Glutamatergic neuron (in vitro differentiated cells): ENCODE measurements around the gene SLC2A6. TPM values are rescaled to one million over a fixed set of nuclear protein-coding genes. Genes with fewer than 3 reads are reported as not detected.
A peak's percentile ranks its signal among the peaks of the same experiment; 100 is the strongest.

Experiments used
- DNase-seq: peaks from one replicate; pipeline ENCODE4 v3.0.0; 2022
- H3K27ac Mint-ChIP-seq: one replicate; pipeline ENCODE4 v1.8.0; 2020; ENCODE audit warnings: mild to moderate bottlenecking, mixed read lengths, inconsistent platforms; ENCODE audit not compliant: unreplicated experiment
- H3K27me3 Mint-ChIP-seq: one replicate; pipeline ENCODE4 v1.8.0; 2020; ENCODE audit warnings: mild to moderate bottlenecking, moderate library complexity, mixed read lengths, inconsistent platforms; ENCODE audit not compliant: unreplicated experiment
- H3K36me3 Mint-ChIP-seq: one replicate; pipeline ENCODE4 v1.8.0; 2020; ENCODE audit warnings: mild to moderate bottlenecking, mixed read lengths, inconsistent platforms; ENCODE audit not compliant: unreplicated experiment
- H3K4me1 Mint-ChIP-seq: one replicate; pipeline ENCODE4 v1.8.0; 2020; ENCODE audit warnings: mild to moderate bottlenecking, low read depth, mixed read lengths, inconsistent platforms; ENCODE audit not compliant: unreplicated experiment
- H3K4me3 Mint-ChIP-seq: one replicate; pipeline ENCODE4 v1.8.0; 2020; ENCODE audit warnings: mild to moderate bottlenecking, mixed read lengths, inconsistent platforms; ENCODE audit not compliant: unreplicated experiment
- H3K9me3 Mint-ChIP-seq: one replicate; pipeline ENCODE4 v1.8.0; 2020; ENCODE audit warnings: mild to moderate bottlenecking, moderate library complexity, mixed read lengths, inconsistent platforms; ENCODE audit not compliant: unreplicated experiment
- CTCF ChIP-seq: fragments of 200-600 bp; sonication (generic); IDR thresholded peaks from one replicate; pipeline ENCODE4 v1.5.0; 2021; ENCODE audit not compliant: partially characterized antibody, unreplicated experiment
- total RNA-seq: library from RNA; stranded (reverse); fragmentation: NEBNext Ultra II Directional; extraction: Animal tissue kit (Norgen Biotek cat#: 25700); gene quantifications from one replicate; pipeline ENCODE4 v1.2.1, GENCODE V29; 2021; ENCODE audit not compliant: unreplicated experiment

The SLC2A6 gene
- total RNA-seq, 1 donor from 2014 or later: 104 TPM

- Mint-ChIP-seq H3K36me3 (peaks cover 6% of the 10 kb centered on the region), H3K4me1 (peaks cover 33% of the 10 kb centered on the region), H3K9me3 (peaks cover 8% of the 10 kb centered on the region), H3K27me3 (peaks cover 9% of the 10 kb centered on the region), H3K27ac (no peak overlapping the region), H3K4me3 (no peak overlapping the region)
- no peak for DNase-seq
- TF ChIP-seq CTCF: no peak
Observed at GRCh38 chr9:133525677-133526076, 46.8 kb upstream of the SLC2A6 start.

GRCh38 chr9:133524679-133525228 lies 45.9 kb upstream of the SLC2A6 start, which contains the start of gene MYMK:
Gene MYMK (minus strand): TSS chr9:133524959. CDS start chr9:133524844, 115 bp downstream.
- Mint-ChIP-seq H3K4me1 (peaks cover 33% of the 10 kb centered on the region), H3K27me3 (peaks cover 9% of the 10 kb centered on the region), H3K4me3 (peak within 1 kb of the TSS; percentile 0), H3K9me3 (peaks cover 8% of the 10 kb centered on the region), H3K36me3 (peaks cover 6% of the 10 kb centered on the region), H3K27ac (no peak within 1 kb of the TSS)
- no peak for TF ChIP-seq CTCF
- no peak for DNase-seq

GRCh38 chr9:133524146-133524545 lies 45.2 kb upstream of the SLC2A6 start:
- H3K27ac Mint-ChIP-seq: no peak overlapping the region

GRCh38 chr9:133523106-133523505 lies 44.2 kb upstream of the SLC2A6 start:
- Mint-ChIP-seq H3K9me3 (peaks cover 8% of the 10 kb centered on the region), H3K4me1 (peaks cover 34% of the 10 kb centered on the region), H3K27ac (no peak overlapping the region), H3K36me3 (peaks cover 6% of the 10 kb centered on the region), H3K27me3 (peaks cover 9% of the 10 kb centered on the region), H3K4me3 (no peak overlapping the region)
- no peak for DNase-seq
- TF ChIP-seq CTCF: no peak

More at GRCh38 chr9:133524146-133524545, 45.2 kb upstream of the SLC2A6 start:
- no peak for TF ChIP-seq CTCF
- Mint-ChIP-seq H3K9me3 (peaks cover 8% of the 10 kb centered on the region), H3K27me3 (peaks cover 9% of the 10 kb centered on the region), H3K4me1 (peaks cover 33% of the 10 kb centered on the region), H3K4me3 (peak overlapping the region; percentile 0), H3K36me3 (peaks cover 6% of the 10 kb centered on the region)
- no peak for DNase-seq

- no peak for DNase-seq
- no peak for TF ChIP-seq CTCF
- Mint-ChIP-seq H3K36me3 (peaks cover 6% of the 10 kb centered on the region), H3K27me3 (peaks cover 9% of the 10 kb centered on the region), H3K4me1 (peaks cover 31% of the 10 kb centered on the region), H3K4me3 (no peak overlapping the region), H3K9me3 (peaks cover 7% of the 10 kb centered on the region), H3K27ac (no peak overlapping the region)
Observed at GRCh38 chr9:133522073-133522910, 43.4 kb upstream of the SLC2A6 start.
